GM10266 (cell line): ENCODE measurements around the gene STIMATE.

ENCODE experiments used
- DNase-seq: peaks from one replicate; pipeline ENCODE4 v3.0.0; 2012; ENCODE audit errors: extremely low spot score
- CTCF ChIP-seq: IDR thresholded peaks from 2 replicates; pipeline ENCODE4 v1.5.1; 2012; ENCODE audit warnings: mild to moderate bottlenecking, low read depth; ENCODE audit not compliant: control insufficient read depth, insufficient read depth; ENCODE audit errors: missing control alignments

The STIMATE gene

DNA sequence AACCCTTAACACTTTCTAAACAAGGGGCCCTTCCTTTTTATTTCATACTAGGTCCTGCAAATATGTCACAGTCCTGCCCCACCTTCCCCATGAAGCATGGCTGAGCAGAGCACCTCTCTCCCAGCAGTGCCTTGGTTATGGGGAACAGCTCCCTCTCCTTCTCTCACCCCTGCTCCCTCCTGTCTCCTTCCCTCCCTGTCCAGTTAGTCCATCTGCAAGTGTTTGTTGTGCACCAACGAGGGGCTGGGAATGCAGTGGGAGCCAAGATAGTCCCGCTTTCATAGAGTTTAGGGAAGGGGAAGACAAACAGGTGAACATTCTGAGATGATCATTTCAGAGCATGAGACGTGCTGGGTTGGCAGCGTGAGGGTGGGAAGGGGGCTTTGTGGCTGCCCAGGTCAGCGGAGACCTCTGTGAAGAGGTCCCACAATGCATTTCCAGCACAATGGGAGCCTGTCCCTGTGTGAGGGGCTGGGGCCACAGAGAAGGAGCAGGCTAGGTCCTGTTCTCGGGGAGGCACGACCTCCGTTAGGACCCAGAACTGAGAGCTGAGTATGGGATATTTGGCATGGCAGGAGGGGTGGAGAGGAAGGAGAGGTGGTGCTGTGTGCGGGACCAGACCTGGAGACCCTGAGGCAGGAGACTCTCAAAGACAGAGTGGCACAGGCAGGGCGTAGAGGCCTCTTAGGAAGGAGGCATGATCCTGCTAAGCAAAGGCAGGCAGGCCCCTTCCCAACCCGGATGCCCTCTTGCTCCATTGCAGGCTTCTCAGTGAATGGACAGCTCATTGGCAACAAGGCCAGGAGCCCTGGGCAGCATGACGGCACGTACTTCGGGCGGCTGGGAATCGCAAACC, 108.2 kb downstream of the STIMATE start:
- DNase-seq = no peak
- no peak for TF ChIP-seq CTCF

GRCh38 chr3:52787672-52788625, 109.4 kb downstream of the STIMATE start:
- no peak for TF ChIP-seq CTCF
- DNase-seq = no peak

DNA sequence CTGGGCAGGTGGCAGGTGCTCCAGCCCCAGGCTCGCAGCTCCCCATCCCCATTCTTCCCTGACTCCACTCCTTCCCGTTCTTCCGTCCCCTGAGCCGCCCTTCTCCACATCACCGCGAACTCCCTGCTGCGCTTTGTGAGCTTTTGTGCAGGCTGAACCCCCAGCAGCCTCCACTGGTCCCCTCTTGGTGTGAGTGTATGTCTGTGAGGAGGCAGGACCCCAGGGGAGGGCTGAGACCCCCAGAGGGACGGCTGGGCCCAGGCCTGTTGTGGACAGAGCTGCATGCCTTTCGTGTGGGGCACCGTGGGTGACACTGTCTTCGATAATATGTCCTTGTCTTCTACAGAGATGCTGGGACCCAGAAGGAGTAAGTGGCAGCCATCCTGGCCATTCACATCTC, 110.1 kb downstream of the STIMATE start:
- no peak for TF ChIP-seq CTCF
- DNase-seq = no peak
